GM12878 (cell line): Measurements from ENCODE around the gene PHACTR1. TPM values are rescaled to one million over a fixed set of nuclear protein-coding genes. Genes with fewer than 3 reads are reported as not detected.

Experiments used
- ATAC-seq: fragments of 200-7000 bp; cut with Tn5 transposase; 3 replicates; pipeline ENCODE4 v1.9.1; 2020; ENCODE audit warnings: mild to moderate bottlenecking, moderate library complexity
- BruUV-seq: library from RNA; stranded (reverse); fragments of 400-500 nt; replicated peaks from 2 replicates; lab custom pipeline; 2021; lab: Mats Ljungman, UMichigan
- CTCF ChIA-PET: fragments of 300-600 bp; sonication (Branson Sonifier 250); formaldehyde crosslinking; extraction: SDS; loops from one replicate; lab custom pipeline; 2021; ENCODE audit warnings: inconsistent platforms; lab: Yijun Ruan, JAX
- POLR2A ChIA-PET: fragments of 350-600 bp; formaldehyde crosslinking; extraction: SDS; loops from one replicate; lab custom pipeline; 2021; ENCODE audit warnings: inconsistent platforms; lab: Charles Lee
- RAD21 ChIA-PET: fragments of 300-600 bp; sonication (Branson Sonifier 250); formaldehyde crosslinking; loops from one replicate; lab custom pipeline; 2023; ENCODE audit warnings: antibody characterized with exemption; ENCODE audit not compliant: unreplicated experiment; lab: Charles Lee
- SMC1A ChIA-PET: fragments of 300-600 bp; sonication (Branson Sonifier 250); formaldehyde crosslinking; loops from one replicate; lab custom pipeline; 2023; ENCODE audit not compliant: unreplicated experiment, uncharacterized antibody; lab: Charles Lee
- DNase-seq: peaks from one replicate; pipeline ENCODE4 v3.0.0-alpha.2; 2011; ENCODE audit warnings: low read depth, low spot score
- FAIRE-seq: peaks from 3 replicates; lab custom pipeline; 2011; peaks lifted over from hg19 to GRCh38; lab: Jason Lieb, UNC
- H2AFZ ChIP-seq: 2 replicates; pipeline ENCODE4 v1.6.0; 2011; ENCODE audit warnings: low read depth, low read length, control low read depth; ENCODE audit not compliant: control insufficient read depth
- H3K27ac ChIP-seq: 2 replicates; pipeline ENCODE4 v1.5.1; 2011; ENCODE audit warnings: control low read depth; ENCODE audit not compliant: control insufficient read depth, insufficient read depth
- H3K27me3 ChIP-seq, 2 experiments: replicated peaks in 1 of 2; 2 replicates each; pipeline versions ENCODE4 v1.6.0 to v1.6.1; 2011; ENCODE audit warnings: low read length in 1 of 2; ENCODE audit not compliant: control insufficient read depth in 2 of 2, insufficient read depth in 2 of 2
- H3K36me3 ChIP-seq, 2 experiments: 2 replicates each; pipeline ENCODE4 v1.5.1; 2011; ENCODE audit warnings: low read length in 1 of 2; ENCODE audit not compliant: control insufficient read depth in 2 of 2, insufficient read depth in 2 of 2
- H3K4me1 ChIP-seq: 2 replicates; pipeline ENCODE4 v1.6.1; 2011; ENCODE audit warnings: mild to moderate bottlenecking, low read length, moderate library complexity, mixed read lengths; ENCODE audit not compliant: control insufficient read depth, insufficient read depth
- H3K4me2 ChIP-seq: 2 replicates; pipeline ENCODE4 v1.6.0; 2011; ENCODE audit warnings: control low read depth; ENCODE audit not compliant: control insufficient read depth, insufficient read depth
- H3K4me3 ChIP-seq: fragments of 200-600 bp; sonication (generic); 2 replicates; pipeline ENCODE4 v1.5.1; 2016
- H3K79me2 ChIP-seq: 2 replicates; pipeline ENCODE4 v1.6.0; 2011; ENCODE audit warnings: low read length; ENCODE audit not compliant: control insufficient read depth, insufficient read depth
- H3K9ac ChIP-seq: 2 replicates; pipeline ENCODE4 v1.8.0; 2011; ENCODE audit warnings: low read length, control low read depth, mixed read lengths; ENCODE audit not compliant: control insufficient read depth, insufficient read depth
- H3K9me3 ChIP-seq: replicated peaks from 3 replicates; pipeline ENCODE4 v1.5.1; 2011; ENCODE audit warnings: mild to moderate bottlenecking, low read length; ENCODE audit not compliant: control insufficient read depth, insufficient read depth
- H4K20me1 ChIP-seq: 2 replicates; pipeline ENCODE4 v1.6.0; 2011; ENCODE audit not compliant: control insufficient read depth, insufficient read depth
- BCLAF1 ChIP-seq: fragments of 450-650 bp; IDR thresholded peaks from 2 replicates; pipeline ENCODE4 v1.6.1; 2017; ENCODE audit warnings: antibody characterized with exemption, mild to moderate bottlenecking, moderate library complexity
- BRCA1 ChIP-seq: IDR thresholded peaks from 2 replicates; pipeline ENCODE4 v1.6.1; 2011; ENCODE audit warnings: low read depth, low read length, improper control_type of control experiment
- CREM ChIP-seq: IDR thresholded peaks from 2 replicates; pipeline ENCODE4 v1.6.1; 2014; ENCODE audit warnings: antibody characterized with exemption, low read depth
- CTCF ChIP-seq, 3 experiments: IDR thresholded peaks in 2 of 3; conservative IDR thresholded peaks in 1 of 3; 2 replicates each; pipeline ENCODE4 v1.5.1; 2011; ENCODE audit warnings: low read depth in 3 of 3, low read length in 3 of 3, mild to moderate bottlenecking in 3 of 3, control low read depth in 2 of 3, moderate library complexity in 2 of 3, inconsistent platforms in 1 of 3, mixed read lengths in 1 of 3; ENCODE audit not compliant: control insufficient read depth in 2 of 3, insufficient read depth in 1 of 3; ENCODE audit errors: extremely low read depth in 1 of 3
- CUX1 ChIP-seq: IDR thresholded peaks from 2 replicates; pipeline ENCODE4 v1.6.1; 2012; ENCODE audit warnings: improper control_type of control experiment, low read depth, low read length; ENCODE audit not compliant: insufficient replicate concordance
- GABPA ChIP-seq: IDR thresholded peaks from 2 replicates; pipeline ENCODE4 v1.6.1; 2014; ENCODE audit warnings: antibody characterized with exemption, low read depth, mild to moderate bottlenecking, inconsistent platforms
- POU2F2 ChIP-seq: IDR thresholded peaks from 3 replicates; pipeline ENCODE4 v1.6.1; 2011; ENCODE audit warnings: low read depth, mild to moderate bottlenecking, low read length, borderline replicate concordance
- SMARCA5 ChIP-seq: fragments of 450-650 bp; IDR thresholded peaks from 2 replicates; pipeline ENCODE4 v1.6.1; 2017; ENCODE audit warnings: mild to moderate bottlenecking
- USF1 ChIP-seq: IDR thresholded peaks from 2 replicates; pipeline ENCODE4 v1.6.1; 2011; ENCODE audit warnings: borderline replicate concordance, low read depth, mild to moderate bottlenecking, moderate library complexity, mixed read lengths, low read length; ENCODE audit not compliant: insufficient read depth; ENCODE audit errors: extremely low read length
- ZNF217 ChIP-seq: fragments of 450-650 bp; IDR thresholded peaks from 2 replicates; pipeline ENCODE4 v1.6.1; 2017; ENCODE audit warnings: antibody characterized with exemption, mild to moderate bottlenecking
- WGBS: methylation state at CpG from one replicate; pipeline ENCODE4 v1.1.6; 2016; ENCODE audit warnings: low lambda C conversion rate; ENCODE audit not compliant: insufficient replicate concordance, insufficient coverage; ENCODE audit errors: missing lambda C conversion rate; 5-methylcytosine and 5-hydroxymethylcytosine counted together
- in situ Hi-C: fragments of 300-500 bp; cut with MboI; formaldehyde crosslinking; loops from 9 replicates; pipeline ENCODE4 v1.14.3; 2018; ENCODE audit warnings: mixed read lengths
- intact Hi-C: fragments of 100-400 bp; cut with micrococcal nuclease; formaldehyde crosslinking; loops from one replicate; pipeline ENCODE4 v1.14.2; 2022; ENCODE audit not compliant: unreplicated experiment
- polyA plus RNA-seq, 11 experiments: library from polyadenylated mRNA; depleted of rRNA in 4 of 11; unstranded in 6 of 11; stranded (reverse) in 5 of 11; fragments of >200 nt; fragmentation: Nextera tagmentation in 4 of 11; fragmentation: Illumina TruSeq in 1 of 11; extraction: Ambion mirVana in 4 of 11; extraction: Trizol in 1 of 11; gene quantifications; 1 replicate in 1 of 11; 2 replicates in 10 of 11; pipeline versions ENCODE4 v1.2.1 to v1.2.3, GENCODE V29; 2011 to 2016; ENCODE audit warnings: inconsistent platforms in 2 of 11, missing spikeins in 2 of 11, low read depth in 1 of 11
- total RNA-seq, 4 experiments: library from RNA; depleted of rRNA in 3 of 4; stranded (reverse); fragments of >200 nt in 3 of 4; fragmentation: Illumina TruSeq in 1 of 4; extraction: Trizol in 1 of 4; gene quantifications; 2 replicates each; pipeline versions ENCODE4 v1.2.1 to v1.2.3, GENCODE V29; 2013 to 2021

Gene PHACTR1
- total and polyA plus RNA-seq, 10 of the 15 experiments (the other 5 are each of a cell fraction or from before 2014, with no cell fraction given): 34.2 to 94.6 (median 62.3) TPM

GRCh38 chr6:13239530-13240455, 523.2 kb downstream of the PHACTR1 start:
- no peak for DNase-seq
- no peaks in the 10 kb centered on the region for H3K79me2 ChIP-seq
- SMC1A ChIA-PET: interaction anchor here (0.7 to 2.5 kb wide), 10 partner anchors 9 to 87 kb away, joined by 3 to 16 read pairs (median 3); no protein-coding TSS in a partner anchor
- no peaks in the 10 kb centered on the region for H3K4me1 ChIP-seq
- peak; percentile 35 for ATAC-seq
- no TSS peak for BruUV-seq
- FAIRE-seq: no peak
- no peak overlapping the region for H3K27ac ChIP-seq
- H3K4me3 ChIP-seq: no peak overlapping the region
- POLR2A ChIA-PET: interaction anchor here (0.6 to 1.3 kb wide), 4 partner anchors 11 to 232 kb away, joined by 3 to 6 read pairs (median 4); no protein-coding TSS in a partner anchor
- no peaks in the 10 kb centered on the region for H3K27me3 ChIP-seq
- no peak overlapping the region for H3K4me2 ChIP-seq
- RAD21 ChIA-PET: interaction anchor here (0.7 to 2.2 kb wide), 6 partner anchors 10 to 90 kb away, joined by 3 to 8 read pairs (median 3); partner anchors contain the start of gene TBC1D7
- no peak overlapping the region for H2AFZ ChIP-seq
- H3K36me3 ChIP-seq: no peaks in the 10 kb centered on the region
- no peak overlapping the region for H3K9ac ChIP-seq
- in situ Hi-C loops (no loop called here), intact Hi-C loops (no loop called here)
- peaks cover 4% of the 10 kb centered on the region; the same call in 1 of the 3 replicates for H3K9me3 ChIP-seq
- CTCF ChIA-PET: interaction anchor here (0.6 to 3.1 kb wide), 5 partner anchors 10 to 73 kb away, joined by 4 to 12 read pairs (median 4); no protein-coding TSS in a partner anchor
- no peaks in the 10 kb centered on the region for H4K20me1 ChIP-seq
- 71% methylated on average over 9 of the region's 9 CpGs for WGBS
- no peak for TF ChIP-seq CUX1
- no peak for TF ChIP-seq POU2F2
- no peak for TF ChIP-seq SMARCA5
- no peak for TF ChIP-seq CTCF (IDR thresholded peaks at IDR 0.05 in 2 of 3, conservative IDR thresholded peaks at IDR 0.05 in 1 of 3; ENCODE audit: control insufficient read depth in 2 of 3, extremely low read depth in 1 of 3, insufficient read depth in 1 of 3, low read depth in 3 of 3, low read length in 3 of 3)
- TF ChIP-seq ZNF217: no peak
- no peak for TF ChIP-seq CREM
- no peak for TF ChIP-seq USF1
- TF ChIP-seq BRCA1: no peak
- TF ChIP-seq GABPA: no peak
- no peak for TF ChIP-seq BCLAF1
